BE2C (cell line): Measurements from ENCODE around the gene MANBA.

Experiments
- DNase-seq: peaks from one replicate; pipeline ENCODE4 v3.0.0-alpha.2; 2020
- H3K27me3 ChIP-seq: fragments of 250-450 bp; sonication (Bioruptor Pico); 2 replicates; pipeline ENCODE4 v1.5.1; 2020; ENCODE audit warnings: mild to moderate bottlenecking
- H3K36me3 ChIP-seq: fragments of 250-450 bp; sonication (Bioruptor Pico); 2 replicates; pipeline ENCODE4 v1.5.1; 2020; ENCODE audit warnings: mild to moderate bottlenecking
- H3K4me1 ChIP-seq: fragments of 250-450 bp; sonication (Bioruptor Pico); 2 replicates; pipeline ENCODE4 v1.5.1; 2020
- H3K4me3 ChIP-seq: 2 replicates; pipeline ENCODE4 v1.5.1; 2011; ENCODE audit warnings: low read depth, low read length
- H3K9me3 ChIP-seq: fragments of 250-450 bp; sonication (Bioruptor Pico); 2 replicates; pipeline ENCODE4 v1.5.1; 2020
- CTCF ChIP-seq: IDR thresholded peaks from 2 replicates; pipeline ENCODE4 v1.5.1; 2012; ENCODE audit warnings: mild to moderate bottlenecking, low read depth, low read length

MANBA gene

GRCh38 chr4:102599886-102600285, 160.9 kb downstream of the MANBA start:
- no peak for DNase-seq
- Histone ChIP-seq H3K4me1 (no peaks in the 10 kb centered on the region), H3K36me3 (peaks cover 17% of the 10 kb centered on the region), H3K9me3 (no peaks in the 10 kb centered on the region), H3K4me3 (no peak overlapping the region), H3K27me3 (no peaks in the 10 kb centered on the region)
- TF ChIP-seq CTCF: no peak

- TF ChIP-seq CTCF: no peak
- Histone ChIP-seq H3K4me1 (no peaks in the 10 kb centered on the region), H3K27me3 (no peaks in the 10 kb centered on the region), H3K9me3 (no peaks in the 10 kb centered on the region), H3K4me3 (no peak overlapping the region), H3K36me3 (peaks cover 17% of the 10 kb centered on the region)
- DNase-seq: no peak
Observed at GRCh38 chr4:102599455-102599854, 161.3 kb downstream of the MANBA start.

- TF ChIP-seq CTCF: no peak
- Histone ChIP-seq H3K27me3 (no peaks in the 10 kb centered on the region), H3K9me3 (no peaks in the 10 kb centered on the region), H3K4me1 (no peaks in the 10 kb centered on the region), H3K4me3 (no peak overlapping the region), H3K36me3 (peaks cover 17% of the 10 kb centered on the region)
- DNase-seq: no peak
Observed at GRCh38 chr4:102598762-102599374, 161.9 kb downstream of the MANBA start.

DNA sequence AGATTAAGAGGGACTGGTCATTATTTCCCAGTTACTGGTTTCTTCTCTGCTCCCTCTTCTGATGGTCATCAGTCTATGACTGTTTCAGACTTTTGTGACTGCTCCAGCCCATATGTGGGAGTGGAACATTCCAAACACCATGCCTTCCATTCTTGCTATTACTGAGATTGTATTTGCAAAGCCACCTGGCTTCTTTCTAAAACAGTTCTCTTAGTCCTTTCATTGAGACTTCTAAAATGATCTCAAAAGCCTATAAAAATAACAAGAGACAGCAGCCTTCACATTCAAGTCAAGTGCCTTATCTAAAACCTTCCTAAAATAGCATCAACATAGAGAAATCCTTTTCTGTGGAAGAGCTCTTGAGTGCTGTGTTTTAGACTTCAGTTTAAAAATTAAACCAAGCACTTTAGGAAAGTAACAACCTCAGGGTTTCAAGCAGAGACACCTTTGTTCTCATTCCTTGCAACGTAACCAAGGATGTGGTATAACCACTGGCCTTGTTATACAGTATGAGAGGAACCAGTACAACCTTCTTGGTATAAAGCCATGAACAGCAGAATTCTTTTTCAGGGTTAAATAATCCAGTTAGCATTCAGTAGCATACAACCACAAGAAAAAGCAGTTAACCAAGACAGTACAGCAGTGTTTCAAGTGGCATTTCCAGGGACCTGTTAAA, 162.5 kb downstream of the MANBA start:
- Histone ChIP-seq H3K27me3 (no peaks in the 10 kb centered on the region), H3K4me1 (no peaks in the 10 kb centered on the region), H3K9me3 (no peaks in the 10 kb centered on the region), H3K4me3 (no peak overlapping the region), H3K36me3 (peaks cover 17% of the 10 kb centered on the region)
- TF ChIP-seq CTCF: no peak
- no peak for DNase-seq

DNA sequence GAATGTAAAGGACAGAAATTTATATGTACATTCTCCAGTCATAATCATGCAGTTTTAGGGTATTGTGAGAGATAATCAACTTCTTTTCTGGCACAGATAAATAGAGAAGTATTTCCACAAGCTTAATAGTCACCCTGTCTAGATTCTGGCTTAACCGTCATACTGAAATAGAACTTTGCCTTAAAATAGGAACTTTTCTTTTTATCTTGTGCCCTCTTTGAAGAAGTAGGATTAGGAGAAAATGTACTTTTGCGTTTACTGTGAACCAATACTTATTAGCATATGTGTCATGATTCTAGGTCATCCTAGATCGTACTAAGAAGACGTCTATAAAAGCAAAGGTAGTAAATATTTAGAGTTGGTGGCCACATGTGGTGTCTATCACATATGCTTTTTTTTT, 164.2 kb downstream of the MANBA start:
- Histone ChIP-seq H3K9me3 (no peaks in the 10 kb centered on the region), H3K36me3 (peaks cover 14% of the 10 kb centered on the region), H3K27me3 (no peaks in the 10 kb centered on the region), H3K4me1 (no peaks in the 10 kb centered on the region), H3K4me3 (no peak overlapping the region)
- no peak for TF ChIP-seq CTCF
- no peak for DNase-seq

- H3K4me3 ChIP-seq: no peak overlapping the region
- no peaks in the 10 kb centered on the region for H3K27me3 ChIP-seq
- H3K4me1 ChIP-seq: no peaks in the 10 kb centered on the region
- DNase-seq: no peak
- H3K9me3 ChIP-seq: no peaks in the 10 kb centered on the region
- H3K36me3 ChIP-seq: peaks cover 14% of the 10 kb centered on the region
- no peak for TF ChIP-seq CTCF
Observed at GRCh38 chr4:102594000-102594399, 166.8 kb downstream of the MANBA start.
